ENCODE measurements around the gene DPF3. TPM values are rescaled to one million over a fixed set of nuclear protein-coding genes. Genes with fewer than 3 reads are reported as not detected.
A peak's percentile ranks its signal among the peaks of the same experiment; 100 is the strongest.

Gene DPF3
- total and polyA plus RNA-seq, 2 of the 13 experiments (the other 11 are each of a cell fraction or from before 2014, with no cell fraction given), result 0.09 to 0.60 TPM

GRCh38 chr14:72926292-72927028 lies 32.6 kb upstream of the DPF3 start, which contains the start of gene DCAF4 (continued):
- TF ChIP-seq IRF2 (CRISPR knock-in tag; IDR thresholded peaks at IDR 0.05), result no peak
- TF ChIP-seq TGIF2 (CRISPR knock-in tag; IDR thresholded peaks at IDR 0.05), result peak; percentile 94
- peak; percentile 86; the same call in 1 of the 2 replicates for TF ChIP-seq MXD3 (CRISPR knock-in tag; IDR thresholded peaks at IDR 0.05)
- no peak for TF ChIP-seq MIER2 (CRISPR knock-in tag; IDR thresholded peaks at IDR 0.05)
- peak; percentile 93 for TF ChIP-seq NFYB (CRISPR knock-in tag; IDR thresholded peaks at IDR 0.05)
- no peak for TF ChIP-seq TEF (CRISPR knock-in tag; IDR thresholded peaks at IDR 0.05)
- TF ChIP-seq SMYD3 (CRISPR knock-in tag; IDR thresholded peaks at IDR 0.05), result no peak
- TF ChIP-seq MATR3 (CRISPR knock-in tag; IDR thresholded peaks at IDR 0.05), result no peak
- peak in 1 of 2 experiments; percentile 45; a peak in 1 of 4 replicates for TF ChIP-seq KLF16 (CRISPR knock-in tag; IDR thresholded peaks at IDR 0.05)
- no peak for TF ChIP-seq IKZF5 (CRISPR knock-in tag; IDR thresholded peaks at IDR 0.05)
- no peak for TF ChIP-seq ZNF530 (CRISPR knock-in tag; IDR thresholded peaks at IDR 0.05; ENCODE audit: low read depth)
- TF ChIP-seq GPN1 (CRISPR knock-in tag; IDR thresholded peaks at IDR 0.05; ENCODE audit: borderline replicate concordance), result no peak
- no peak for TF ChIP-seq FOXA3 (CRISPR knock-in tag; IDR thresholded peaks at IDR 0.05)
- TF ChIP-seq ZBED4 (CRISPR knock-in tag; IDR thresholded peaks at IDR 0.05; ENCODE audit: borderline replicate concordance), result no peak; the same call in 1 of the 2 replicates
- TF ChIP-seq ATF3 (CRISPR knock-in tag; IDR thresholded peaks at IDR 0.05), result no peak
- no peak for TF ChIP-seq ZNF891 (CRISPR knock-in tag; IDR thresholded peaks at IDR 0.05)
- TF ChIP-seq MAX (IDR thresholded peaks at IDR 0.05), result peak; percentile 78
- TF ChIP-seq THAP9 (CRISPR knock-in tag; IDR thresholded peaks at IDR 0.05; ENCODE audit: borderline replicate concordance), result peak; percentile 45; the same call in 1 of the 2 replicates
- TF ChIP-seq JUND (CRISPR knock-in tag; IDR thresholded peaks at IDR 0.05), result no peak; the same call in 1 of the 2 replicates
- TF ChIP-seq BORCS8-MEF2B (CRISPR knock-in tag; IDR thresholded peaks at IDR 0.05), result peak; percentile 65
- no peak for TF ChIP-seq ZNF33B (CRISPR knock-in tag; IDR thresholded peaks at IDR 0.05)
